Measurements from ENCODE around the gene CFAP77. TPM values are rescaled to one million over a fixed set of nuclear protein-coding genes. Genes with fewer than 3 reads are reported as not detected.

Gene CFAP77
- total and polyA plus RNA-seq, 7 experiments from 2014 or later = not detected

DNA sequence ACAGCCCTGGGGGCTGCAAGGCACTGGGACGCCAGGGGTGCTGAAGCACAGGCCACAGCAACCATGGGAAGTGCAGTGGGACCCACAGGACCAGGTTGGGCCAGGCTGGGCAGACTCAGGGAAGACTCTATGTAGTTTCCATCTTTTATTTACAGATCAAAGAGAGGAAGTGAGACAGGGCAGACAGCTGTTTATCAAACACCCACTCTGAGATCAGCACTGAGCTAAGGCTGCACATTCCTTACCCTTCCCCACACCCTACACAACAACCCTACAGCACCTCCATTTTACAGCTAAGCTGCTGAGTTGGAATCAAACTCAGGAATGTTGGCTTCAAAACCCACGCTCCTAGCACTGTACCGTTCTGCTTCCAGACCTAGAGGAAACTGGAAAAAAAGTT lies 192.2 kb downstream of the CFAP77 start:
- H3K27ac ChIP-seq (ENCODE audit: low read depth, low read length) = no peak overlapping the region
- no peaks in the 10 kb centered on the region for H3K9me3 ChIP-seq (ENCODE audit: control insufficient read depth in 2 of 3, low read length in 3 of 3)
- Mint-ChIP-seq H3K27ac (no peak overlapping the region), H3K36me3 (peaks cover 4 to 98% (median 79%) of the 10 kb centered on the region in 5 donors), H3K4me3 (no peak overlapping the region), H3K9me3 (no peaks in the 10 kb centered on the region), H3K27me3 (peaks cover 0 to 11% (median 4%) of the 10 kb centered on the region in 5 donors), H3K4me1 (peaks cover 0 to 11% (median 0%) of the 10 kb centered on the region in 7 donors)
- no peaks in the 10 kb centered on the region for H3K27me3 ChIP-seq (ENCODE audit: control insufficient read depth in 2 of 2, insufficient read depth in 2 of 2, low read length in 2 of 2)
- H3K36me3 ChIP-seq (ENCODE audit: control insufficient read depth in 2 of 3, insufficient read depth in 3 of 3, low read length in 3 of 3) = peaks cover 0 to 86% (median 3%) of the 10 kb centered on the region in 3 experiments
- no peak overlapping the region for H3K4me3 ChIP-seq (ENCODE audit: low read length)
- ChIA-PET POLR2A (no interaction called here), CTCF (no interaction called here)
- ATAC-seq (no peak), DNase-seq (no peak)
- no peaks in the 10 kb centered on the region for H3K4me1 ChIP-seq (ENCODE audit: control insufficient read depth in 2 of 2, insufficient read depth in 2 of 2, low read length in 2 of 2)
- intact Hi-C loops (cut with micrococcal nuclease) = no loop called here

DNA sequence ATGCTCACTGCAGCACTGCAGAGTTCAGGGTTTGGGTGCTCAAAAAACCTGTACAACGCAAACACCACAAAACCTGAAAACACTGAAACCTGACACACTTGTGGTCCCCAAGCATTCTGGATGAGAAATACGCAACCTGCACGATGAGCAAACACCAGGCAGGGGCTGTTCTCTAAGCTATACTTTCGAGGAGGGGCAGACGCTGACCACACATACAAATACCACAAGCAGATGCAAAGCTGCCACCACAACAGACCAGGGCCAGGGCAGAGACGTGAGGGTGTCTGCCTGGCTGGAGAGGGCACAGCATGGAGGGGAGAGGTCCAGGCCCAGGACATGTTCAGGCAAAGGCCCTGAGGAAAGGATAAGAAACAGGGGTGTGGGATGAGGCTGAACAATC lies 195.4 kb downstream of the CFAP77 start:
- H3K36me3 Mint-ChIP-seq = peaks cover 5 to 98% (median 76%) of the 10 kb centered on the region in 5 donors
- DNase-seq = no peak
- intact Hi-C loops (cut with micrococcal nuclease) = no loop called here

DNA sequence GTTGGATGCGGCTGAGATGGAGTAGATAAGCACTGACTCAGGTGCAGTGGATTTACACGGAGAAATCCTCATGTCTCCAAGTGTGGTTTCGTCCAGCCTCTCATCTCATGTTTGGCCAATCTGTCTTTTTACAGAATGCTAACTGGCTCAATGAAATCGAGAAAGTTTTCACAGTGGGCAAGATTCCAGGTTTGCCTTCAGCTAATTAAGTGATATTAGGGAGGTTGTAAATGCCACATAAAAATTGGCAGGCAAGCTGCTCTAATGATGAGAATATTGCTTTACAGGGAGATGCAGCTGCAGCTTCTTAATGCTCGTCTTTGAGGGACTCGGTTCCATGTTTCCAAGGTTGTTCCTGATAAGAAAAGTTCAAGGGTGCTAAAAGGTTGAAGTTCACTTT lies 196.1 kb downstream of the CFAP77 start:
- CTCF ChIA-PET = no interaction called here
- Histone ChIP-seq H3K27me3 (ENCODE audit: control insufficient read depth in 2 of 2, insufficient read depth in 2 of 2, low read length in 2 of 2) (no peaks in the 10 kb centered on the region), H3K9me3 (ENCODE audit: control insufficient read depth in 2 of 3, low read length in 3 of 3) (no peaks in the 10 kb centered on the region), H3K36me3 (ENCODE audit: control insufficient read depth in 2 of 3, insufficient read depth in 3 of 3, low read length in 3 of 3) (peaks cover 0 to 88% (median 18%) of the 10 kb centered on the region in 3 experiments), H3K4me1 (ENCODE audit: control insufficient read depth in 2 of 2, insufficient read depth in 2 of 2, low read length in 2 of 2) (no peaks in the 10 kb centered on the region), H3K4me3 (ENCODE audit: low read length) (no peak overlapping the region), H3K27ac (ENCODE audit: low read depth, low read length) (no peak overlapping the region)
- H3K36me3 Mint-ChIP-seq = peaks cover 3 to 98% (median 76%) of the 10 kb centered on the region in 5 donors
- H3K27me3 Mint-ChIP-seq = no peaks in the 10 kb centered on the region
- intact Hi-C loops (cut with micrococcal nuclease) = no loop called here
- ATAC-seq (no peak), DNase-seq (no peak)
- H3K27ac Mint-ChIP-seq = no peak overlapping the region
- no peaks in the 10 kb centered on the region for H3K9me3 Mint-ChIP-seq
- no peak overlapping the region for H3K4me3 Mint-ChIP-seq
- H3K4me1 Mint-ChIP-seq = peaks cover 0 to 11% (median 0%) of the 10 kb centered on the region in 7 donors
- POLR2A ChIA-PET = no interaction called here

More for the DNA sequence above, 195.4 kb downstream of the CFAP77 start:
- Mint-ChIP-seq H3K27ac (no peak overlapping the region), H3K27me3 (peaks cover 0 to 2% (median 0%) of the 10 kb centered on the region in 5 donors), H3K9me3 (no peaks in the 10 kb centered on the region), H3K4me3 (no peak overlapping the region), H3K4me1 (peaks cover 0 to 11% (median 0%) of the 10 kb centered on the region in 7 donors)
- H3K27ac ChIP-seq (ENCODE audit: low read depth, low read length) = no peak overlapping the region
- ChIA-PET POLR2A (no interaction called here), CTCF (no interaction called here)
- H3K4me1 ChIP-seq (ENCODE audit: control insufficient read depth in 2 of 2, insufficient read depth in 2 of 2, low read length in 2 of 2) = no peaks in the 10 kb centered on the region
- no peaks in the 10 kb centered on the region for H3K27me3 ChIP-seq (ENCODE audit: control insufficient read depth in 2 of 2, insufficient read depth in 2 of 2, low read length in 2 of 2)
- no peak overlapping the region for H3K4me3 ChIP-seq (ENCODE audit: low read length)
- no peaks in the 10 kb centered on the region for H3K9me3 ChIP-seq (ENCODE audit: control insufficient read depth in 2 of 3, low read length in 3 of 3)
- peaks cover 0 to 88% (median 11%) of the 10 kb centered on the region in 3 experiments for H3K36me3 ChIP-seq (ENCODE audit: control insufficient read depth in 2 of 3, insufficient read depth in 3 of 3, low read length in 3 of 3)
- no peak for ATAC-seq

DNA sequence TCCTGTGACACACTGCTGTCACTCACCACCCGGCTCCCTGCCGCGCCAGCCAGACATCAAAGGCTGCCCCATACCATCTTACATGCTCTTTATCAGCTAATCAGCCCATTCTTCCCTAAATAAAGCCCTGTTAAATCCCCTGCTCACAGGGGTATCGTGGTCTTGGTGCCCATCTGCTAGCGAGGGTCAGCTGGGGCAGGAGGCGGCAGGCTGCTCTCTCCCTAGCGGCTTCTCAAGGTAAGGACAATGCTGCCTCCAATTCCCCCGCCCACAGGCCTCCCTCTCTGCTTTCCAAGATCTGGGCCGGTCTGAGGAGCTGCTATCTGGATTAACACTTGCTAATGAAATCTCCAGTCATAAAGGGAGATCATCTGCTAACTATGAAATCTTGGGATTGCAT lies 199.2 kb downstream of the CFAP77 start:
- H3K9me3 Mint-ChIP-seq = no peaks in the 10 kb centered on the region
- no peak overlapping the region for H3K4me3 Mint-ChIP-seq
- H3K4me1 Mint-ChIP-seq = no peaks in the 10 kb centered on the region
- H3K36me3 Mint-ChIP-seq = peaks cover 3 to 95% (median 61%) of the 10 kb centered on the region in 5 donors
- no peak for ATAC-seq
- H3K27me3 ChIP-seq (ENCODE audit: control insufficient read depth in 2 of 2, insufficient read depth in 2 of 2, low read length in 2 of 2) = no peaks in the 10 kb centered on the region
- DNase-seq = no peak
- no peaks in the 10 kb centered on the region for H3K27me3 Mint-ChIP-seq
- intact Hi-C loops (cut with micrococcal nuclease) = no loop called here
- ChIA-PET POLR2A (no interaction called here), CTCF (no interaction called here)
- no peaks in the 10 kb centered on the region for H3K4me1 ChIP-seq (ENCODE audit: control insufficient read depth in 2 of 2, insufficient read depth in 2 of 2, low read length in 2 of 2)
- H3K27ac ChIP-seq (ENCODE audit: low read depth, low read length) = no peak overlapping the region
- H3K4me3 ChIP-seq (ENCODE audit: low read length) = no peak overlapping the region
- H3K36me3 ChIP-seq (ENCODE audit: control insufficient read depth in 2 of 3, insufficient read depth in 3 of 3, low read length in 3 of 3) = peaks cover 8 to 81% (median 25%) of the 10 kb centered on the region in 3 experiments
- H3K9me3 ChIP-seq (ENCODE audit: control insufficient read depth in 2 of 3, low read length in 3 of 3) = no peaks in the 10 kb centered on the region
- no peak overlapping the region for H3K27ac Mint-ChIP-seq

DNA sequence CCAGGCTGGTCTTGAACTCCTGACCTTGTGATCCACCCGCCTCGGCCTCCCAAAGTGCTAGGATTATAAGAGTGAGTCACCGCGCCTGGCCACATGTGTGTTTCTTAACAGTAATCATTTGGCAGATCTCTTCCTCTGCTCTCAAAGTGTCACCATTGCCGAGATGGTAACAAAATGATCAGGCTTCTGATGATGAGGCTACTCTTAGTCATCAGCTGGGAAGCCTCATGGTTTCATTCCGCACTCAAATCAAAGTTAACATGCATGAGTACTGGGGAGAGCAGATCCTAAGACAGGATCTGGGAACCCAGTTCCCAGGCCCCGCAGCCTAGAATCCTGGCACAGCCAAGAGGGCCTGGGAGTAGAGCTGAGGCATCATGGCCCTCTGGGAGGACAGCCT lies 199.8 kb downstream of the CFAP77 start:
- ATAC-seq (no peak), DNase-seq (no peak)
- peaks cover 8 to 81% (median 25%) of the 10 kb centered on the region in 3 experiments for H3K36me3 ChIP-seq (ENCODE audit: control insufficient read depth in 2 of 3, insufficient read depth in 3 of 3, low read length in 3 of 3)
- no peak overlapping the region for H3K4me3 ChIP-seq (ENCODE audit: low read length)
- no peak overlapping the region for H3K27ac ChIP-seq (ENCODE audit: low read depth, low read length)
- POLR2A ChIA-PET = no interaction called here
- Mint-ChIP-seq H3K4me3 (no peak overlapping the region), H3K27ac (no peak overlapping the region), H3K9me3 (no peaks in the 10 kb centered on the region), H3K27me3 (no peaks in the 10 kb centered on the region), H3K4me1 (no peaks in the 10 kb centered on the region), H3K36me3 (peaks cover 3 to 95% (median 61%) of the 10 kb centered on the region in 5 donors)
- no peaks in the 10 kb centered on the region for H3K9me3 ChIP-seq (ENCODE audit: control insufficient read depth in 2 of 3, low read length in 3 of 3)
- no peaks in the 10 kb centered on the region for H3K27me3 ChIP-seq (ENCODE audit: control insufficient read depth in 2 of 2, insufficient read depth in 2 of 2, low read length in 2 of 2)
- CTCF ChIA-PET = no interaction called here
- intact Hi-C loops (cut with micrococcal nuclease) = no loop called here
- no peaks in the 10 kb centered on the region for H3K4me1 ChIP-seq (ENCODE audit: control insufficient read depth in 2 of 2, insufficient read depth in 2 of 2, low read length in 2 of 2)

DNA sequence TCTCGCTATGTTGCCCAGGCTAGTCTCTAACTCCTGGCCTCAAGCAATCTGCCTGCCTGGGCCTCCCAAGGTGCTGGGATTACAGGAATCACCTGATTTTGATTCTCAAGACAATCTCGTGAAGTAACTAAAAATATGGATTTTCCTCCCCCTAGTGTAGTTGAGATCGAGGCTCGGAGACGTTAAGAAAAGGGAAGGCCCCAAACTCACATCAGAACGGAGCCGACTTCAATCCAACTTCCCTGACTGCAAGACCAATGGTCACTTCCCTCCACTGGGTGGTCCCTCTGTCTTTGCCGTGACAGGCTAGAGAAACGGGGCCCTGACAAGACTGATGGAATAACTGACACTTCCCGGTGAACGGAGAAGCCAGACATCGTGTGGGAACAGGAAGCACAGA lies 200.7 kb downstream of the CFAP77 start:
- no peaks in the 10 kb centered on the region for H3K27me3 ChIP-seq (ENCODE audit: control insufficient read depth in 2 of 2, insufficient read depth in 2 of 2, low read length in 2 of 2)
- H3K4me1 ChIP-seq (ENCODE audit: control insufficient read depth in 2 of 2, insufficient read depth in 2 of 2, low read length in 2 of 2) = no peaks in the 10 kb centered on the region
- H3K4me3 ChIP-seq (ENCODE audit: low read length) = no peak overlapping the region
- H3K27ac ChIP-seq (ENCODE audit: low read depth, low read length) = no peak overlapping the region
- Mint-ChIP-seq H3K4me1 (peaks cover 0 to 2% (median 0%) of the 10 kb centered on the region in 7 donors), H3K27ac (no peak overlapping the region), H3K9me3 (no peaks in the 10 kb centered on the region), H3K4me3 (no peak overlapping the region), H3K27me3 (no peaks in the 10 kb centered on the region), H3K36me3 (peaks cover 3 to 95% (median 62%) of the 10 kb centered on the region in 5 donors)
- DNase-seq = no peak
- POLR2A ChIA-PET = no interaction called here
- H3K36me3 ChIP-seq (ENCODE audit: control insufficient read depth in 2 of 3, insufficient read depth in 3 of 3, low read length in 3 of 3) = peaks cover 8 to 84% (median 25%) of the 10 kb centered on the region in 3 experiments
- H3K9me3 ChIP-seq (ENCODE audit: control insufficient read depth in 2 of 3, low read length in 3 of 3) = no peaks in the 10 kb centered on the region
- intact Hi-C loops (cut with micrococcal nuclease) = no loop called here
- CTCF ChIA-PET = no interaction called here
- ATAC-seq = no peak

- H3K27ac Mint-ChIP-seq = peak overlapping the region in 1 of 9 donors; percentile 47
- no peak for ATAC-seq
- CTCF ChIA-PET = no interaction called here
- no peak for DNase-seq
- intact Hi-C loops (cut with micrococcal nuclease) = no loop called here
- POLR2A ChIA-PET = no interaction called here
- H3K9me3 ChIP-seq (ENCODE audit: control insufficient read depth in 2 of 3, low read length in 3 of 3) = no peaks in the 10 kb centered on the region
- no peaks in the 10 kb centered on the region for H3K27me3 Mint-ChIP-seq
- no peaks in the 10 kb centered on the region for H3K27me3 ChIP-seq (ENCODE audit: control insufficient read depth in 2 of 2, insufficient read depth in 2 of 2, low read length in 2 of 2)
- H3K36me3 ChIP-seq (ENCODE audit: control insufficient read depth in 2 of 3, insufficient read depth in 3 of 3, low read length in 3 of 3) = peaks cover 8 to 90% (median 20%) of the 10 kb centered on the region in 3 experiments
- H3K9me3 Mint-ChIP-seq = no peaks in the 10 kb centered on the region
- no peak overlapping the region for H3K4me3 Mint-ChIP-seq
- H3K4me1 Mint-ChIP-seq = peaks cover 0 to 10% (median 0%) of the 10 kb centered on the region in 7 donors
- peaks cover 10 to 95% (median 62%) of the 10 kb centered on the region in 5 donors for H3K36me3 Mint-ChIP-seq
- no peak overlapping the region for H3K4me3 ChIP-seq (ENCODE audit: low read length)
- H3K27ac ChIP-seq (ENCODE audit: low read depth, low read length) = no peak overlapping the region
- no peaks in the 10 kb centered on the region for H3K4me1 ChIP-seq (ENCODE audit: control insufficient read depth in 2 of 2, insufficient read depth in 2 of 2, low read length in 2 of 2)
Measured at GRCh38 chr9:132614324-132614723, 204.3 kb downstream of the CFAP77 start.

Data from naive thymus-derived CD4-positive, alpha-beta T cell (primary cell).